ENCODE results near the gene CBL.
A peak's percentile ranks its signal among the peaks of the same experiment; 100 is the strongest.

The CBL gene

DNA sequence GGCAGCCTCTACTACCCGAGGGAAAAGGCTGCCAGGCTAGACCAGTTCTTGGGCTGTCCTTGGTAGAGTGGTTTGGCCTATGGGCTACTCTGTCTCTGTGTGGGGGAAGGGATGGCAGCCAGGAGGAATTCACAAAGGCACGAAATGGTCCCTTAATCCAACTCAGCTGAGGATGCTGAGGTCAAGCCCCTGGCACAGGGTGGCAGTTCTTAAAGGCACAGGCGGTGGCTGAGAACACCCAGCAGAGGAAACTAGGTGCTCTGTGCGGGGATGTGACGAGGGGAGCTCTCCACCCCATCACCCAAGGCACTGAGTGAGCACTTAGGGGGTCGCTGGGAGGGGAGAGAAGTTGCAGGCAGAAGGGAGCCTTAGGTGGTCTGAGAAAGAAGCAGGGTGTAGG, 140.5 kb downstream of the CBL start, which contains the start of gene MFRP:
TSS of gene MFRP (minus strand) at position 101 of the 400 bp plus-strand sequence. CDS start 192 bp downstream, outside the sequence.
- DNase-seq (ENCODE audit: low read depth in 2 of 2), result no peak

DNA sequence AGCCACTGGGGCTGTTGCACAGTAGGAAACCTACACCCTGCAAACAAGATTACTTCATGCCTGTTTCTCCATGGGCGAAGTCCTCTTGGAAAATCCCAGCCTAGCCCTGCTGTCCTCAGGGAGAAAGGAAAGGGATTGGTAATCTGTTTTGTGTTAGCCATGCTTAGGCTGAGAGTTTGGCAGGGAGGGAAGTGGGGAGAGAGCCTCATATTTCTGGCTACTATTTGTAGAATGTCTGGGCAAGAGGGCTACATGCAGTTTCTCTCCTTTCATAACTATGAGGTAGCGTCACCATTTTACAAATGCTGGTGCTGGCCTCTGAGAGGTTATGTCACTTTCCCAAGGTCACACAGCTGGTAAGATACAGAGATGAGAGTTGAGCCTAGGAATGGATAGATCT, 141.1 kb downstream of the CBL start:
- DNase-seq (ENCODE audit: low read depth in 2 of 2), result no peak

DNA sequence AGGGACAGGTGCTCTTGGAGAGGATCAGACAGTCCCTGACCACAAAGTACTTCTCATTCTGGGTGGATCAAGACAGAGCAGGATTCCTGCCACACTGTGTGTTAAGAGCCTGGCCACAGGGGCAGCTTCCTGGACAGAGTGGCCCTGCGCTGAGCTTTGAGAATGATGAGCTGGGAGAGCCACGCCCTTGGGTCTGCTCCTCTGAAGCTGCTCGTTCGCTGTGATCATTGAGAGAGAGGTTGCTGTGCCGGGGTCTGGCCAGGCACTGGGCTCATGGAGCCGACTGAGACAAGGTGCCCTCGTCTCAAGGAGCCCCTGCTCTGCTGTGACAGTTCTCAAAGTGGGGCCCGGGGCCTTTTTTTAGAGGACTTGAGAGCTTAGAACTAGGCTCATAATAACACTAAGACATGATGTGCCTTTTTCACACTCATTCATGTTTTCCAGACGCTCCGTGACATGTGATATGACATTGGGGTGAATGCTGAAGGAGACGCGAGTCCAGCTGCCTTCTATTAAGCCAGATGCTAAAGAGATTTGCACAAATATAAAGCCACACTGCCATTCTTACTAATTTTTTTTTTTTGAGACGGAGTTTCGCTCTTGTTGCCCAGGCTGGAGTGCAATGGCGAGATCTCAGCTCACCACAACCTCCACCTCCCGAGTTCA, 141.9 kb downstream of the CBL start:
- no peak for DNase-seq (ENCODE audit: low read depth in 2 of 2)

DNA sequence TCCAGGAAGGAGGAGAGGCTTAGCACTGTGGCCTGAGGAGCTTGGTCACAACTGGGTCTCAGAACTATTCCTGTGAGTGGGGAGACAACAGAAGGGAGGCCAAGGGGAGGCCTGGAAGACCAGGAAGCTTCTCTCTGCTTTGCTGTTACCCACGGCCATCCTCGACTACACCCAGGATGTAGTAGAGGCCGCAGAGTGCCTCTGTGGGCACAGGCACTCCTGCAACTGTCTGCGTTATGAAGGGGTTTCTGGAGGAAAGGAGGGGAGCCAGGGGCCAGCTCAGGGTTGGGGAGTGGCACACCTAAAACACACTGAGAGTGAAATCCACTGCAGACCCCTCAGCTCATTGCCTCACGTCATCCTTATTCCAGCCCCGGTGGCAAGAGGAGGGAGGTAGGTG, 144.2 kb downstream of the CBL start:
- DNase-seq (ENCODE audit: low read depth in 2 of 2), result no peak

- no peak for DNase-seq (ENCODE audit: low read depth in 2 of 2)
Observed at GRCh38 chr11:119351232-119351631, 145.1 kb downstream of the CBL start.

- no peak for DNase-seq (ENCODE audit: low read depth in 2 of 2)
Observed at GRCh38 chr11:119352857-119353260, 146.7 kb downstream of the CBL start.

GRCh38 chr11:119355091-119355843, 149.1 kb downstream of the CBL start:
- DNase-seq (ENCODE audit: low read depth in 2 of 2), result no peak

GRCh38 chr11:119356349-119357031, 150.4 kb downstream of the CBL start:
- peak; percentile 37 to 50 for DNase-seq (ENCODE audit: low read depth in 2 of 2)

GRCh38 chr11:119357074-119357473, 150.9 kb downstream of the CBL start:
- DNase-seq (ENCODE audit: low read depth in 2 of 2), result no peak

All from stimulated activated CD8-positive, alpha-beta memory T cell treated with anti-CD3 and anti-CD28 coated beads, Interleukin-7, amount 100 ng/mL, for 1 hour (primary cell).